HG03565 (cell line): ENCODE measurements around the gene TAPBPL.
A peak's percentile ranks its signal among the peaks of the same experiment; 100 is the strongest.
"Not testable (repeated sequence)": the region's sequence is repeated elsewhere in the genome, so short reads cannot be mapped to it uniquely, and the experiment has no call there.

ENCODE experiments used
- ATAC-seq: cut with Tn5 transposase; IDR thresholded peaks from one replicate; pipeline ENCODE4 v1.9.1; 2021; ENCODE audit warnings: mild to moderate bottlenecking, moderate library complexity; ENCODE audit not compliant: unreplicated experiment

The TAPBPL gene, protein sequence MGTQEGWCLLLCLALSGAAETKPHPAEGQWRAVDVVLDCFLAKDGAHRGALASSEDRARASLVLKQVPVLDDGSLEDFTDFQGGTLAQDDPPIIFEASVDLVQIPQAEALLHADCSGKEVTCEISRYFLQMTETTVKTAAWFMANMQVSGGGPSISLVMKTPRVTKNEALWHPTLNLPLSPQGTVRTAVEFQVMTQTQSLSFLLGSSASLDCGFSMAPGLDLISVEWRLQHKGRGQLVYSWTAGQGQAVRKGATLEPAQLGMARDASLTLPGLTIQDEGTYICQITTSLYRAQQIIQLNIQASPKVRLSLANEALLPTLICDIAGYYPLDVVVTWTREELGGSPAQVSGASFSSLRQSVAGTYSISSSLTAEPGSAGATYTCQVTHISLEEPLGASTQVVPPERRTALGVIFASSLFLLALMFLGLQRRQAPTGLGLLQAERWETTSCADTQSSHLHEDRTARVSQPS

DNA sequence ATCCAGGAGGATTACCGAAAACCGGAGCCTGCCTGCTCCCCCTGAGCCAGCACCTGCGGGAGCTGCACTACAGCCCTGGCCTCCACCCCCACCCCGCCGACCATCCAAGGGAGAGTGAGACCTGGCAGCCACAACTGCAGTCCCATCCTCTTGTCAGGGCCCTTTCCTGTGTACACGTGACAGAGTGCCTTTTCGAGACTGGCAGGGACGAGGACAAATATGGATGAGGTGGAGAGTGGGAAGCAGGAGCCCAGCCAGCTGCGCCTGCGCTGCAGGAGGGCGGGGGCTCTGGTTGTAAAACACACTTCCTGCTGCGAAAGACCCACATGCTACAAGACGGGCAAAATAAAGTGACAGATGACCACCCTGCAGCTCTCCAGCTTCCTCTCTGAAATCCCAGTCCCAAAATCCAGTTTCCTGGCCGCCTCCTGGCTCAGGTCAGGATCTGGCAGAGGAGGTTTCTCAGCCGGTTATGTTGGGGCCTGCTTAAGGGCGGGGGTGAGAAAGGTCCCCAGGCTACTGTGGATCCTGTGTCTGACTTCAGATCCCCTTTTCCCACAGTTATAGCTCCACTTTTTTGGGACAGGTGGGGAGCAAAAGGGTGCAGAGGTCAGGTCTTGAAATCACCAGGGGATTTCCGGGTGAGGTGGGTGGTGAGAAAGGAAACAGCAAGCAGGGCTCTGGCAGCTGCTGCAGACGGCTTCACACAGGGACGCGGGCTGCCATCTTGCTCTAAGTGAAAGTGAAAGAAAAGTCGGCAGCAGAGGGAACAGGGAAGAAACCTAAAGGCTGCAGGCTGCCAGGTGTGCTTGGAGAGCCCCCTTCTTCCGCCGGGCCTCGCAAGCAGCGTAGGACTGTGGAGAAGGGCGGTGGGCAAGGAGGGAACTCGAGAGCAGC is at the start of gene TAPBPL:
TAPBPL (plus strand) TSS at position 695 of the 897 bp plus-strand sequence. CDS start 207 bp downstream, outside the sequence.
- ATAC-seq: peak; percentile 47

DNA sequence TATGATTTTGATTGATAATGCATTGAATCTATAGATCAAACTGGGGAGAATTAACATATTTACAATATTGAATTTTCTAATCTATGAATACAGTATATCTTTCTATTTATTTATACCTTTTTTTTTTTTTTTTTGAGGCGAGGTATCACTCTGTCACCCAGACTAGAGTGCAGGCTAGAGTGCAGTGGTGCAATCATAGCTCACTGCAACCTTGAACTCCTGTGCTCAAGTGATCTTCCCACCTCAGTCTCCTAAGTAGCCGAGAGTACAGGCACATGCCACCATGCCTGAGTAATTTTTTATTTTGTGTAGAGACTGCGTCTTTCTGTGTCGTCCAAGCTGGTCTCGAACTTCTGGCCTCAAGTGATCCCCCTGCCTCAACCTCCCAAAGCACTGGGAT is 47.5 kb upstream of the TAPBPL start:
- no peak for ATAC-seq

DNA sequence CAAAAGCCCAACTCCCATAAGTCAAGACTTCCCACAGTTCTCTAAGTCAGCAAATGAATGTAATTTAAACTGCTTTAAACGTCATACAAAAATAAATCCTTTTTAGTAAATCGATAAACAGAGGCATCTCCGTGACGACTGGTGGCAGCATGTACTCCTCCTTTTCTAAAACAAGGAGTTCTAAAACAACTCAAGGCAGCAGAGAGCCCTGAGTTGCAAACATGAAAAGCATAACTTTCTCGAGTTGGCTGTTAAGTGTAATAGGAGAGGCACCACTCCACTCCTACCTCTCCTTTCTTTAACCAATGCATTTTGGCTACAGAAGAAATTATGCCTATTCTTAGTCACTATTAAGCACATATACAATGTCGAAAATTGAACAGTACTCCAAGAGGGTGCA is 45.9 kb upstream of the TAPBPL start:
- no peak for ATAC-seq

DNA sequence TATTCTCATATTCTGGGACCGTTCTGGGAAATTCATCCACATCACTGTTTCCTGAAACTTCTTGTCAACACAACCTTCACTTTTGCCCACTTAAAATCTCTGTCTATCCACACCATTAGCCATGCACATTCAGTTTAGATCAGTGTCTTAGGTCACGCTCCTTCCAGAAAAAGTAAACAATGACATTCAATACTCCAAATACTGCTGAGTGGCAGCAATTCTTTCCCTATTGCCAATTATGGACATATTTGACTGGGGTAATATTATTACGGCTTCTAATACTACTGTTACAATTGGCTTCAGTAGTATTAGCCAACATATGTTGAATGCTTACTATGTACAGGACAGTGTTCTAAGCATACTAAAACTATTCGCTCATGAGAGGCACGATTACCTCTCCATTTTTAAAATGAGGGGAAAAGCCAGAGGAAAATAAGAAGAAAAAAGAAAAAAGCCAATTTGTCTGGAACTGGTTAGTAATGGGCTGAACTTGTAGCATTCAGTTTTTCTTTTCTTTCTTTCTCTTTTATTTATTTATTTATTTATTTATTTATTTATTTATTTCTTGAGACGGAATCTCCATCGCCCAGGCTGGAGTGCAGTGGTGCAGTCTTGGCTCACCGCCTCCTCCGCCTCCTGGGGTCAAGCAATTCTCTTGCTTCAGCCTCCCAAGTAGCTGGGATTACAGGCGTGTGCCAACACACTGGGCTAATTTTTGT is 44.4 kb upstream of the TAPBPL start:
- ATAC-seq: no peak

DNA sequence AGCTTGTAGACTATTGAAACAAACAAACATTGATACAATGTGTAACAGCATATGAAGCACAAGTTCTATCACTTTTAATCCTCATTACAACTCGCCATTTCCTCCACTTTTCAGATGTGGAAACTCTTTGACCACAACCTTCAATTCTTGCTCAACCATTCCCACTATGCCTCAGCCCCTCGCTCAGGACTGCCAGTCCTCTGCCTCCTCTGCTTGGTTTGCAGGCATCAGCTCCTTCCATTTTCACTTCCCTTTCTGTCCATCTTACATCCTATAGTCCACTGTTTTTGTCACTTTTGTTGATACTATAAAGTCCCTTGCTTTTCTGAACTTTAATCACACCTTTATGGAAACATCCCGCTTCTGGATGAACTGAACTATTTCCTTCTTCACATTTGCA is 35.2 kb upstream of the TAPBPL start:
- no peak for ATAC-seq

DNA sequence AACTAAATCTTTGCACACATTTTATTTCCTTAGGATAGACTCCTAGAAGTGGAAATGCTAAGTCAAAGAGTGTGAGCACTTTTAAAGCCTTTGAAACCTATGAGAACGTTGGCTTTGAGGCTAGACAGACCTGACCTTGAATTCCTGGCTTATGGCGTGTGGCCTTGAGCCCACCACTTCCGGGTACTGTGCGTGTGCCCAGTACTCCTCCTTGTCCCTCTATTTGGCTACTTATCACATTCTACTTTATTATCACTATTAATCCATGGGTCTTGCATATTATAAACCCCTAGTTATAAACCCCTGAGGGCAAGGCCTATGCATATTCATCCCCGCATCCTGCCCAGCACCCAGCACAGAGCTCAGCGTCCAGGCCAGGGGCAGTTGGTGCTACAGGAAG is 33.0 kb upstream of the TAPBPL start:
- ATAC-seq: no peak

DNA sequence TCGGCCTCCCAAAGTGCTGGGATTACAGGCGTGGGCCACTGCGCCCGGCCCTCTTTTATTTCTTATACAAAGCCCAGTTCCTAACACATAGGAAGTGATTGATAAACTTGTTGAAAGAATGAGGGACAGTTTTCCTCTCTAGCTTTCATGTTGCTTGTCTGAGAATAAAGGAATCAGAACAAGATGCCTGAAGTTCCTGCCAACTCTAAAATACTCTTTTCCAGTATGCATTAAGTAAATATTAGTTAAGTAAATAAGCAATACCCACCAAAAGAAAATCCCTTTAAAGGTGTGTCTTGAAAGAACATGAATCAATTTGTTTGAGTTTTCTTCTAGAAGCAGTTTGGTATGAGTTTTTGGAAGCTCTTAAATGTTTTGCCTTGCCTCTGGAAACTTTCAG is 31.5 kb upstream of the TAPBPL start:
- no peak for ATAC-seq

DNA sequence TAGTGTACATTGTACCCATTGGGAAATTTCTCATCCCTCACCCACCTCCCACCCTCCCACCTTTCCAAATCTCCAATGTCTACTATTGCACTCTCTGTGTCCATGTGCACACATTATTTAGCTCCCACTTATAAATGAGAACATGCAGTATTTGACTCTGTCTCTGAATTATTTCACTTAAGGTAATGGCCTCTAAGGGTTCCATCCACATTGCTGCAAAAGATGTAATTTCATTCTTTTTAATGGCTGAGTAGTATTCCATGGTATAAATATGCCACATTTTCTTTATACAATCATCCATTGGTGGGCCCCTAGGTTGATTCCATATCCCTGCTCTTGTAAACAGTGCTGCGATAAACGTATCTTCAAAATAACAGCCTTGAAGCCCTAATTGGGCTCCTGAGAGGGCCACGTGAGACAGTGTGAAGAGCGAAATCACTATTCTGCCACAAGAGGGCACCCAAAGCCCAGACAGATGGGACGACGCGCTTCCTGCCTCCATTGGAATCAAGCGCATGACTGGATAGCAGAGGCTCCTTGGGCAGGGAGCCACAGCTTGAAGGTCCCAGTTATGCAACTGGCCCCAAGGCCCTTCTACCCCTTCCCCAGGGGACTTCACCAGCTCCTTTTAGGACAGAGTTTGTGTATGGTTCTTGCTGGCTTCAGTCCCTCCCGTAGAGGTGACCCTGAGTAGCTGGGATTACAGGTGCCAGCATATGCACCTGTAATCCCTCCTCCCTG is 28.4 kb upstream of the TAPBPL start:
- no peak for ATAC-seq

DNA sequence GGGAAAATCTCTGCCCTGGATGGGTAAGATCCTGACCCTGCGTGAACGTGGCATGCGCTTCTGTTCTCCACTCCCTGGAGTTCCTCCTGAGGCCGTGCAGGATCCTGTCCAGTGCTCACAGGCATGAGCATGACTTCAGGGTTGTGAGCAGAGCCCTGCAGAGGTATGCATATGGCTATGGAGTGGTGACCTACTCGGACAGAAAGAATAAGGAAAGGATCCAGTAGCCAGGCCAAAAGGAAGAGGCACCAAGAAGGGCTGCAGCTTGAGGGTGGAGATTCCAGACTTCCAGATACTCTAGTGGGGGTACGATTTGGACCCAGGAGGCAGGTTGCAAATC is 27.9 kb upstream of the TAPBPL start:
- no peak for ATAC-seq

DNA sequence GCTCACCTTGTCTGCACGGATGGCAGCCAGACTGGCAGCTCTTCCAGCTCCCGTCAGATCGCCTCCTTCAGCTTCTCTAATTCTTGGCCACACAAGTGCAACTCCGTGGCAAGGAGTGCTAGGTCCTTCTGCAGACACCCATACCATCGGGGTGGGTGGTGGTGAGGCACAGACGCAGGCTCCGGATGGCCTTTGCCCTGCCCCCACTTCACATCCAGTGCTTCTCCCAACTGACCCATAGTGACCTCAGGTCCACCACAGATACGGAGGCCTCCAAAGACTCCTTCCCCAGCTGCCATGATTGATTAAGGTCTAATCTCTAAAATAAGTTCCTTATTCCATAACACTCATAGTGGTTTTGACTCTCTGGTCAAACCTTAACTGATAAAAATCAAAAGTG is 27.0 kb upstream of the TAPBPL start:
- ATAC-seq: no peak

DNA sequence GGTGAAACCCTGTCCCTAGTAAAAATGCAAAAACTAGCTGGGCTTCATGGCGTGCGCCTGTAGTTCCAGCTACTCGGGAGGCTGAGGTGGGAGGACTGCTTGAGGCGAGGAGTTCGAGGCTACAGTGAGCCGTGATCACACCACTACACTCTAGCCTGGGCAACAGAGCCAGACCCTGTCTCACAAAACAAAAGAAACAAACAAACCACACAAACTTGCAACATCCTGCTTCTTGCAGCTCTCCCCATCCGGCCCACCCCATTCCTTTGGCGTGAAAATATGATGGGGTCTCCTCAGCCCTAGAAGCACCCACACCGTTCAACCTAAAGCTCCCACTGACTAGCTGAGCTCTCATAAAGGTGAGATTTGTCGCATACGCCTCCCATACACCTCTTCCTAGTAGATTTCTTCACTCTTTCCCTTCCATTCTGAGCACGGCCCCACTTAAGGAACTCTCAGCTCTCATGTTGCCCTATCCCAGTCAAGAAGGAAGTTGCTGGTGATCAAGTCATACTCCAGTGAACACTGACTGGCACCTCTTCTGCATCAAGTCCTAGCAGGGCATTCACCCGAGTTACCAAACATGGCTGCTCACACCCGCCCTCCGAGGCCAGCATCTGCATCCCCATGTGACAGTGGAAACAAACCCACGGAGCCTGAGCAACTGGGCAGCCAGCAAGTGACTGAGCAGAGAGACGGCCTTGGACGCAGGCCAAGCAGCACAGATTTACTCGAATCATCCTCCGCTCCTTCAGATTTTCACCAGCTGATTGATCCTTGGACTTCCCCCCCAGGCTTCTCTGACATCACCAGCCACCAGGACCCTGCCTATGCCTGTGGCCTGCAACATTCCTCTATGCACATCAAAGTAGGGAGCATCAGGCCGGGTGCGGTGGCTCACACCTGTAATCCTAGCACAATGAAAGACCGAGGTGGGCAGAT is 26.0 kb upstream of the TAPBPL start:
- ATAC-seq: no peak

DNA sequence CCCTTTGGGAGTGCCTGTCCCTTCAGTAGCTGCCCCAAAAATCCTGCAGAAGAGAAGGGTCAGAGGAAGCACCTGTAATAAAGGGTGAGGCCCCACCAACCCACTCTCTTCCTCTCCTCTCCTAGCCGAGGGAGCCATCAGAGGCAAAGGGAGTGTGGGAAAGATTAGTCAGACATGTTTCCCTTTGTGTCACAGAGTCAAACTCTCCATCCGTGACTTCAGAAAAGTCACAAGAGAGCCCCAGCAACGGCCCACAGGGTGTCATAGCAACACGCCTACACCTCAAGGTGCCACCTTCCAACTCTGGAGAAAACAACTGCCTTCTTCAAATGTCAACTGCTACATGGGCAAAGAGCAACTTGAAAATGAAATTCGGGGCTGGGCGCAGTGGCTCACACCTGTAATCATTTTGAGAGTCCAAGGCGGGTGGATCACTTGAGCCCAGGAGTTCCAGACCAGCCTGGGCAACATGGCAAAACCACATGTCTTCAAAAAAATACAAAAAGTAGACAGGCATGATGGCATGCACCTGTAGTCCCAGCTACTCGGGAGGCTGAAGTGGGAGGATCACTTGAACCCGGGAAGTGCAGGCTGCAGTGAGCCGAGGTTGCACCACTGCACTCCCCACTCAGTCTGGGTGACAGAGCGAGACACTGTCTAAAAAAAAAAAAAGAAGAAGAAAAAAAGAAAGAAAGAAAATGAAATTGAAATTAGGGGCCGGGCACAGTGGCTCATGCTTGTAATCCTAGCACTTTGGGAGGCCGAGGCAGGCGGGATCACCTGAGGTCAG is 24.8 kb upstream of the TAPBPL start:
- peak; percentile 49 for ATAC-seq

DNA sequence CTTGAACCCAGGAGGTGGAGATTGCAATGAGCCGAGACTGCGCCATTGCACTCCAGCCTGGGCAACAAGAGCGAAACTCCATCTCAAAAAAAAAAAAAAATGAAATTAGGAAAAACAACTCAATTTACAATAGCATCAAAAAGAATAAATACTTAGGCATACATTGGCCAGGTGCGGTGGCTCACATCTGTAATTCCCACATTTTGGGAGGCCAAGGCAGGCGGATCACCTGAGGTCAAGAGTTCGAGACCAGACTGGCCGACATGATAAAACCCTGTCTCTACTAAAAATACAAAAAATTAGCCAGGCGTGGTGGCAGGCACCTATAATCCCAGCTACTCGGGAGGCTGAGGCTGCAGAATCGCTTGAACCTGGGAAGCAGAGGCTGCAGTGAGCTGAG is 24.0 kb upstream of the TAPBPL start:
- not testable (repeated sequence) for ATAC-seq

DNA sequence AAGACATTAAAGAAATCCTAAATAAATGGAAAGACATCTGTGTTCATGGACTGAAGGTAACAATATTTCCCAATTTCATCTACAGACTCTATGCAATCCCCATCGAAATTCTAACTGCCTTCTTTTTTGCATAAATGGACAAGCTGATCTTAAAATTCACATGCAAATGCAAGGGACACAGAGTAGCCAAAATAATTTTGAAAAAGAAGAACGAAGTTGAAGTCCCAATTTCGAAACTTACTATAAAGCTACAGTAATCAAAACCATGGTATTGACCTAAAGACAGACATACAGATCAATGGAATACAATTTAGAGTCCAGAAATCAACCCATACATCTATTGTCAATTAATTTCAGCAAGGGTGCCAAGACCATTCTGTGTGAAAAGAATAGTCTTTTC is 23.5 kb upstream of the TAPBPL start:
- ATAC-seq: no peak

DNA sequence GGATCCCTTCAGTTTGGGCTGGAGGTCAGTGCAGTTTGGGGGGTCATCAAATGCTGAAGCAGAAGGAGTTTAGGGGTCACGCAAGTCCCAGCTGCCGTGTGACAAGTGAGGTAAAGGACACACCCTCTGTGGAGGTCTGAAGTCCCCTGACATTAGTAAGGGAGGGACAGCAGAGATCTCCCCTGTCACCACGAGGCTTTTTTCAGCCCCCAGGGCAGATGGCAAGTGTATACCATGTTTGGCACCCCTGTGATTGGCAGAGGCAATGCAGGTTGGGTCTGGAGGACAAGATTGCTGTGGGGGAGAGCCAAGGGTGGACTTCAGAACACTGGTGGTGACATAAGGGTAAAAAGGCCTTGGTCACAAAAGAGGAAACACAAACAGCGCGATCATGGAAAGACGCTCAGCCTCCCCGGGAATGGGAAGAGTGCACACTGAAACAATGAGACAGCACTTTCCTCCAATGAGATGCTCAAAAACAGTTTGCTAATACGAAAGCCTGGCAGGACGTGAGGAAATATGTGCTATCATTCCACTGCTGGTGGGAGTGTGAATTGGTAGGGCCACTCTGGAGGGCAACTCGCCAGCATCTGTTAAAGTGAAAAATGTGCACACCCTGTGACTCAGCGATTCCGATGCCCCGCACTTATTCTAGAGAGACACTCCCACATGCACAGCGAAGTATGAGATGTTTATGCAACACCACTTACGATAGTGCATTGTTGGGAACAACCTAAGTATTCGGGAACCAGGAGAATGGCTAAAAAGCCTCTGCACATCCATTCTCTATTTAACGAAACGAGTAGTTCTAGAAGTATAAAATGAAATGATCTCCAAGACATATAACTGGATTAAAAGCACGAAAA is 21.5 kb upstream of the TAPBPL start:
- no peak for ATAC-seq

DNA sequence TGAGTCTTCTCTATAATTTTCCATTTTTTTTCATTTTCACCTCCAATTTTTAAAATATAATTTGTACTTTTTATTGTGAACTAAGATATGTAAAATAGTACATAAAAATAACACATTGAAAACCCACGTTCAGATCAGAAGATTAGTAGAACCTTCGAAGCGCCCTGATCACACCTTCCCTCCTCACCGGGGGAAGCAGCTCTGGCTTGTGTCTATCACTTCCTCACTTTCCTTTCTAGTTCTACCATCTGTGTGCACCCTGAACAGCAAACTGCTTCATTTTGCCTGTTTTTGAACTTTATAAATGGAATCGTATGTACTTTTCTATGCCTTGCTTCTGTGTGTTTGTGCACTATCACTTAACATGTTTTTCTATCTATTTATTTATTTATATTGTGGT is 18.9 kb upstream of the TAPBPL start:
- no peak for ATAC-seq

DNA sequence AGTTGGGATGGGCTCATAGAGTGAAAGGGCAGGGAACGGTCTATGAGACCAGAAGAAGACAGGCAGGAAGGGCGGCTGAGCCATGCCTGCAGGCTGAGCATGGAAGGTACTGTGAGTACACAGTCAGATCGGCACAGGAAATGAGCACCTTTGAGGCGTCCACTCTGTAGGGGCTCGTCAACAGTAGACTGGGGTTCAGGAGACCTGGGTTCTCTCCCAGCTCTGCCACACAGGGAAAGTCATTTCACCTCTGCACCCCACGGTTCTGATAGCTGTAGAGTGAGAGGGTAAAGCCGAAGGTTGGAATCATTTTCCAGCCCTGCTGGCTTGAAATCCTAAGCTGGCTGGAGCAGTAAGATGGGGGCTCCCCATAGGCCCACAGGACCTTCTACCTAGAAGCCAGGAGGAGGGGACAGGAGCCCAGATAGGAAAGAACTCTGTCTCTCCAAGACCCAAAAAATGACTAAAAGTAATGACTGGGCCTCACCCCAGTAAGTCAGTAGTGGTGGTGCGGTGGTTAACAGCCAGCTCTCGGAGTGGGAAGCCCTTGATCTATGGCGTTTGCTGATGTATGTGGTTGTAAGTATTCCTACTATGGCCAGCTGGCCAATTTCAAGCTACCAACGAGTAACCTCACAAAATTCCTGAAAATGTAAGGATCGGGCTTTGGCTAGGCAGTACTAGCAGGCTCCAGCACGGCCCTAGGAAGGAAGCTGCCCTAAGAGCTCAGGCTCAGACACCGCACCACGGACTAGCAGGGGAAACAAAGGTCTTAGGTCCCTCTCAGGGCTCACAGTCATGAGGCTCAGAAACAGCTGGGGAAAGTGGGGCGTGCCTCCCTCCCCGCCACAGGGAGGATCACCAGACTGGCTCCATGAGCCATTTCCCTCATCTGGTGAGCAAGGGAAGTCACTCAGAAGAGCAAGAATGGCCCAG is 17.4 kb upstream of the TAPBPL start:
- ATAC-seq: no peak
